Mesothelial cell of epicardium (in vitro differentiated cells): ENCODE data around the gene APOBEC3A. TPM values are rescaled to one million over a fixed set of nuclear protein-coding genes. Genes with fewer than 3 reads are reported as not detected.
A peak's percentile ranks its signal among the peaks of the same experiment; 100 is the strongest.

Experiments used
- DNase-seq, 2 experiments: peaks; one replicate each; pipeline ENCODE4 v3.0.0; 2021; ENCODE audit warnings: low spot score in 2 of 2; ENCODE audit not compliant: unreplicated experiment in 2 of 2
- H3K27ac Mint-ChIP-seq: 2 replicates; pipeline ENCODE4 v1.8.0; 2021; ENCODE audit warnings: mixed read lengths
- H3K27me3 Mint-ChIP-seq: 2 replicates; pipeline ENCODE4 v1.8.0; 2021; ENCODE audit warnings: low read depth, mixed read lengths
- H3K36me3 Mint-ChIP-seq: 2 replicates; pipeline ENCODE4 v1.8.0; 2021; ENCODE audit warnings: mixed read lengths
- H3K4me1 Mint-ChIP-seq: 2 replicates; pipeline ENCODE4 v1.8.0; 2021; ENCODE audit warnings: mixed read lengths
- H3K4me3 Mint-ChIP-seq: 2 replicates; pipeline ENCODE4 v1.8.0; 2021; ENCODE audit warnings: mild to moderate bottlenecking, moderate library complexity, mixed read lengths
- H3K9me3 Mint-ChIP-seq: 2 replicates; pipeline ENCODE4 v1.8.0; 2021; ENCODE audit warnings: mixed read lengths
- CTCF ChIP-seq: fragments of 200-600 bp; sonication (generic); IDR thresholded peaks from one replicate; pipeline ENCODE4 v1.5.0; 2021; ENCODE audit warnings: antibody characterized with exemption; ENCODE audit not compliant: unreplicated experiment
- total RNA-seq: library from RNA; stranded (reverse); gene quantifications from 3 replicates; pipeline ENCODE4 v1.2.1, GENCODE V29; 2021

APOBEC3A gene
- total RNA-seq, 1 donor from 2014 or later = not detected

GRCh38 chr22:38921806-38922205 is 35.6 kb upstream of the APOBEC3A start:
- no peaks in the 10 kb centered on the region for H3K9me3 Mint-ChIP-seq
- TF ChIP-seq CTCF = no peak
- no peak overlapping the region for H3K4me3 Mint-ChIP-seq
- no peak overlapping the region for H3K27ac Mint-ChIP-seq
- H3K36me3 Mint-ChIP-seq = no peaks in the 10 kb centered on the region
- peaks cover 35% of the 10 kb centered on the region for H3K4me1 Mint-ChIP-seq
- H3K27me3 Mint-ChIP-seq = peaks cover 7% of the 10 kb centered on the region
- DNase-seq = no peak

- Mint-ChIP-seq H3K27me3 (peaks cover 7% of the 10 kb centered on the region), H3K36me3 (no peaks in the 10 kb centered on the region), H3K4me3 (peak overlapping the region; percentile 30), H3K9me3 (no peaks in the 10 kb centered on the region), H3K27ac (peak overlapping the region; percentile 94), H3K4me1 (peaks cover 41% of the 10 kb centered on the region)
- TF ChIP-seq CTCF = no peak
- no peak for DNase-seq
These were observed 33.7 kb upstream of the APOBEC3A start for GRCh38 chr22:38923463-38924346.

DNA sequence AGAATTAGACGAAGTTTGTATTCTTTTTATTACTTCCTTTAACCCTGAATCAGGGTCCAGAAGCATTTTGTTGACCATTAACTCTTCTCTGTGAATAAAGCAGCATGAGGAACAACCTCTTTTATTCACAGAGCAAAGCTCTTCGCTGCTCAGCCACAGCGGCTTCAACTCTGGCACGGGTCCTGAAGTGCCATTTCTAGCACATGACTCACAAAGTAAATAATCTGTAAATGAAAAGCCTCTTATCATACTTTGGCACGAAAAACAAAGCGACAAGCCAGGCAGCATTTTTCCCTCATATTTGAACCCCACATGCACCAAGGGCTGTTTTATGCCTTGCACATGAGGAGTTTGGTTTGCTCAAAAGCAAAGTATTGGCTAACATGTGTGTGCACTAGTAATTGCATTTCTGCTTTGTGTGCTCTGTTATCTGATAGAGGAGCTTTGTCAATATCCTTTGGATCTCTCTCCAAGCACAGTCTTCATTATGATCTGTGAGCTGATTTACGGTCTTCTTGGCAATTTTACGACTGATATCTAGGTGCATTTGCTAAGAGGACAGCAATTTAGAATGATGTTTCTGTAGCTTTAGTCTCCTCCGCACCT is 33.0 kb upstream of the APOBEC3A start:
- Mint-ChIP-seq H3K36me3 (no peaks in the 10 kb centered on the region), H3K4me1 (peaks cover 40% of the 10 kb centered on the region), H3K27me3 (peaks cover 6% of the 10 kb centered on the region), H3K9me3 (no peaks in the 10 kb centered on the region), H3K27ac (peak overlapping the region; percentile 94), H3K4me3 (peak overlapping the region; percentile 30)
- TF ChIP-seq CTCF = no peak
- peak in 1 of 2 experiments; percentile 56 for DNase-seq

GRCh38 chr22:38925571-38926041 is 31.8 kb upstream of the APOBEC3A start:
- peaks cover 32% of the 10 kb centered on the region for H3K4me1 Mint-ChIP-seq
- no peaks in the 10 kb centered on the region for H3K36me3 Mint-ChIP-seq
- DNase-seq = no peak
- peaks cover 6% of the 10 kb centered on the region for H3K27me3 Mint-ChIP-seq
- peaks cover 4% of the 10 kb centered on the region for H3K9me3 Mint-ChIP-seq
- peak overlapping the region; percentile 58 for H3K27ac Mint-ChIP-seq
- no peak overlapping the region for H3K4me3 Mint-ChIP-seq
- no peak for TF ChIP-seq CTCF

DNA sequence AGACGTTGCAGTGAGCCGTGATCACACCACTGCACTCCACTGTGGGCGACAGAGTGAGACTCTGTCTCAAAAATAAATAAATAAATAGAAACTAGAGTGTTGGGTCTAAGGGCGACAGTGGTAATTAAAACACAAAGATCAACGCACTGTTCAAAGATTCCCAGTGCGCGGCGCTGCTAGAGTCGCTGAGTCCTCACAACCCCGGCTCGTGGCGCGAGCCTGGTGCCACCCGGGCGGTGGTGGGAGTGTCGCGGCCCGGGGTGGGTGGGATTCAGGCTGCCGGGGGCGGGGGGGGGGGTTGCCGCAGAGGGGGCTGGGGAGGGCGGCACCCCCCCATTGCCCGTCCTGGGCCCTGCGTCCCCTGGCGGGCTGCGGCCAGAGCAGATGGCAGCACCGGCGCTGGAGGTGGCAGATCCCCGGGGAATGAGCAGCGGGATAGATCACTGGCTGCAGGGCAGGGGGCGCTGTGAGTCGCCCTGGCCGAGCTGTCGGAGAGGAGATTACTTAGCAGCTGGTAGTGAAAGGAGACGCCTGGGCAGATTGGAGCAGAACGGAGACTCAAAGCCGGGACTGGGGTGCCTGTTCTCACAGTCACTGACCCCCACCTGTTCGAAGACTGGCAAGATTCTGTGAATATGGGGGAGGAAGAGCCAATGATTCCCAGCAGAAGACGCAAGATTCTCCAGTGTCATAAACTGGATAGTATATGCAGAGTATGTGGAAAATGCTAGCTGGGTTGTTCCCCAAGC is 30.2 kb upstream of the APOBEC3A start:
- Mint-ChIP-seq H3K27me3 (peaks cover 6% of the 10 kb centered on the region), H3K27ac (no peak overlapping the region), H3K4me3 (peak overlapping the region; percentile 70), H3K4me1 (peaks cover 31% of the 10 kb centered on the region), H3K36me3 (no peaks in the 10 kb centered on the region), H3K9me3 (peaks cover 9% of the 10 kb centered on the region)
- peak; percentile 46 to 74 for DNase-seq
- TF ChIP-seq CTCF = peak; percentile 48
